ENCODE measurements around the gene RAD9B. TPM values are rescaled to one million over a fixed set of nuclear protein-coding genes. Genes with fewer than 3 reads are reported as not detected.
"Not testable (repeated sequence)": the region's sequence is repeated elsewhere in the genome, so short reads cannot be mapped to it uniquely, and the experiment has no call there.

Gene RAD9B
- total RNA-seq, 1 donor from 2014 or later: not detected

DNA sequence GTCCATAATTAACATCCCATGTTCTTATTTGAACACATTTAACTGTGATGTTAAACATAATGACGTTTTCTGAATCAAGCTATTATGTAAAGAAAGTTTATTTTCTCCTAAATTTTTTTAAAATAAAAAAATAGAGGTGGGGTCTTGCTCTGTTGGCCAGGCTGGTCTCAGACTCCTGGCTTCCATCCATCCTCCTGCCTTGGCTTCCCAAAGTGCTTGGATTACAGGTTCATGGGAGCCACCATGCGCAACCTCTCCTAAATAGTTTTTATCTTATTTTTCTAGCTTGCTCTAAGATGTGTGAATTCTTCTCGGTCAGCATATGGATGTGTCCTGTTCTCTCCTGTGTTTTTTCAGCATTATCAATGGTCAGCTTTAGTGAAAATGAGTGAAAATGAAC is 3.2 kb downstream of the RAD9B start:
- no peak for DNase-seq (ENCODE audit: low read depth)
- H3K4me3 ChIP-seq (ENCODE audit: low read depth, low read length): no peak overlapping the region
- TF ChIP-seq, protein P1, sequence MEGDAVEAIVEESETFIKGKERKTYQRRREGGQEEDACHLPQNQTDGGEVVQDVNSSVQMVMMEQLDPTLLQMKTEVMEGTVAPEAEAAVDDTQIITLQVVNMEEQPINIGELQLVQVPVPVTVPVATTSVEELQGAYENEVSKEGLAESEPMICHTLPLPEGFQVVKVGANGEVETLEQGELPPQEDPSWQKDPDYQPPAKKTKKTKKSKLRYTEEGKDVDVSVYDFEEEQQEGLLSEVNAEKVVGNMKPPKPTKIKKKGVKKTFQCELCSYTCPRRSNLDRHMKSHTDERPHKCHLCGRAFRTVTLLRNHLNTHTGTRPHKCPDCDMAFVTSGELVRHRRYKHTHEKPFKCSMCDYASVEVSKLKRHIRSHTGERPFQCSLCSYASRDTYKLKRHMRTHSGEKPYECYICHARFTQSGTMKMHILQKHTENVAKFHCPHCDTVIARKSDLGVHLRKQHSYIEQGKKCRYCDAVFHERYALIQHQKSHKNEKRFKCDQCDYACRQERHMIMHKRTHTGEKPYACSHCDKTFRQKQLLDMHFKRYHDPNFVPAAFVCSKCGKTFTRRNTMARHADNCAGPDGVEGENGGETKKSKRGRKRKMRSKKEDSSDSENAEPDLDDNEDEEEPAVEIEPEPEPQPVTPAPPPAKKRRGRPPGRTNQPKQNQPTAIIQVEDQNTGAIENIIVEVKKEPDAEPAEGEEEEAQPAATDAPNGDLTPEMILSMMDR (conservative IDR thresholded peaks at IDR 0.05; ENCODE audit: low read depth, low read length): no peak

DNA sequence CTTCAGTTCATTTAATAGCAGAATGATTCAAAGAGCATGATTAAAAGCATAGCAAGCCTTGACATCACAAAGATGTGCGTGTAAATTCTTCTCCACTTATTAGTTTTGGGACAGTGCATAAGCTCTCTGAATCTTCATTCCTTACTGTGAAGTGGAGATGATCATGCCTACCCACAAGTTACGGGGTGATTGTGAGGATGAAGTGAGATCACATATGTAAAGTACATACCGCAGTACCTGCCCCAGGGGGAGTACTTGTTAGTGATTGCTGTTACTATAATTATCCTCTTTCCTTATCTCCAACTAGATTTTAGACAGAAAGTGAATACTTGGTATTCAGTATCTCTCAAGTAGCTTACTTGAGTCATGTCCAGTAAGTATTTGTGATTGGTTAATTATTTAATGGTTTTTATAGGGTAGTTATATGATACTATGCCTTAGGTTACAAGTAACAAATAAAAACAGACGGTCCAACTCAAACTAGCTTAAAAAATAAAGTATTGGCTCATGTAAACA is 6.0 kb downstream of the RAD9B start:
- H3K4me3 ChIP-seq (ENCODE audit: low read depth, low read length): no peak overlapping the region
- TF ChIP-seq, protein P1 (conservative IDR thresholded peaks at IDR 0.05; ENCODE audit: low read depth, low read length): no peak
- DNase-seq (ENCODE audit: low read depth): no peak

DNA sequence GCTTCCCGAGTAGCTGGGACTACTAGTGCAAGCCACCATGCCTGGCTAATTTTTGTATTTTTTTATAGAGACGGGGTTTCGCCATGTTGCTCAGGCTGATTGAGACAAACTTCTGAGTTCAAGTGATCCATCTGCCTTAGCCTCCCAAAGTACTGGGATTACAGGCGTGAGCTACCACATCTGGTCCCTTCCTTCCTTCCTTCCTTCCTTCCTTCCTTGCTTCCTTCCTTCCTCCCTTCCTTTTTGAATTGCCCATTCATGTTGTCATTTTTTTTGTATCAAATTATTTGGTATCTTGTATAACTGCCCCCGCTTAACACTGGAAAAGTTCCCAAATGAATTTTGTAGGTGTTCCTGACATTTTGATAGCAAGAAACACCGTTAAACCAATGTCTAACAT is 11.7 kb downstream of the RAD9B start:
- TF ChIP-seq, protein P1 (conservative IDR thresholded peaks at IDR 0.05; ENCODE audit: low read depth, low read length): no peak
- no peak for DNase-seq (ENCODE audit: low read depth)
- H3K4me3 ChIP-seq (ENCODE audit: low read depth, low read length): no peak overlapping the region

DNA sequence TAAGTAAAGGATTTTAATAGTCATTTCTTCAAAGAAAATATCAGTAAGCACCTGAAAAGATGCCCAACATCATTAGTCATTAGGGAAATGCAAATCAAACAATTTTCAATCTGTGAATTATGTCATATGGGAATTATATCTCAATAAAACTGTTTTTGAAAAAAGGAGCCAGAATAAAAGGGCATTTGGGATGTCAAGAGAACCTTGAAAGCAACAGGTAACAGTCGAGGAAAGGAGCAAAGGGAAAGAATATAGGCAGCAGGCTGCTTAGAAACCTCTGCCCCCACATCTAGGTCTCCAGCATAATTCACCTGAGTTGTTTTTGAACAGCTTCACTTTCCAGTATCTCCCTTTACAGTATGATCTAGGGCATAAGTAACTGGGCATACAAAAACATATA is 12.2 kb downstream of the RAD9B start:
- no peak for DNase-seq (ENCODE audit: low read depth)
- TF ChIP-seq, protein P1 (conservative IDR thresholded peaks at IDR 0.05; ENCODE audit: low read depth, low read length): no peak
- no peak overlapping the region for H3K4me3 ChIP-seq (ENCODE audit: low read depth, low read length)

DNA sequence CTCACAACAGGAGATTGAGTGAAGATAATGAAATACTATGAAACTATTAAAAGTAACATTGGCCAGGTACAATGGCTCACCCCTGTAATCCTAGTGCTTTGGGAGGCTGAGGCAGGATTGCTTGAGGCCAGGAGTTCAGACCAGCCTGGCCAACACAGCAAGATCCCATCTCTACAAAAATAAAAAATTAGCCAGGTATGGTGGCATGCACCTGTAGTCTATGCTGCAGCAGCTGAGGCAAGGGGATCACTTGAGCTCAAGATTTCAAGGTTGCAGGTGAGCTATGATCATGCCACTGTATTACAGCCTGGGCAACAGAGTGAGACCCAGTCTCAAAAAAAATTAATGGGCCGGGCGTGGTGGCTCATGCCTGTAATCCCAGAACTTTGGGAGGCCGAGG is 14.9 kb downstream of the RAD9B start:
- H3K4me3 ChIP-seq (ENCODE audit: low read depth, low read length): no peak overlapping the region
- DNase-seq (ENCODE audit: low read depth): no peak
- TF ChIP-seq, protein P1 (conservative IDR thresholded peaks at IDR 0.05; ENCODE audit: low read depth, low read length): no peak

DNA sequence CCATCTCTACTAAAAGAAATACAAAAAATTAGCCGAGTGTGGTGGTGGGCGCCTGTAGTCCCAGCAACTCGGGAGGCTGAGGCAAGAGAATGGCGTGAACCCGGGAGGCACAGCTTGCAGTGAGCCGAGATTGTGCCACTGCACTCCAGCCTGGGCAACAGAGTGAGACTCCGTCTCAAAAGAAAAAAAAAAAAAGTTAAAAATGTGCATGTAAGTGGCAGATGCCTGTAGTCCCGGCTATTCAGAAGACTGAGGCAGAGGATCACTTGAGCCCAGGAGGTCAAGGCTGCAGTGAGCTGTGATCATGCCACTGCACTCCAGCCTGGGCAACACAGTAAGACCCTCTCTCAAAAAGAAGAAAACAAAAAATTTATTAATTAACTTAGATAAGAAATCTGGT is 15.9 kb downstream of the RAD9B start:
- DNase-seq (ENCODE audit: low read depth); H3K4me3 ChIP-seq (ENCODE audit: low read depth, low read length): not testable (repeated sequence)

DNA sequence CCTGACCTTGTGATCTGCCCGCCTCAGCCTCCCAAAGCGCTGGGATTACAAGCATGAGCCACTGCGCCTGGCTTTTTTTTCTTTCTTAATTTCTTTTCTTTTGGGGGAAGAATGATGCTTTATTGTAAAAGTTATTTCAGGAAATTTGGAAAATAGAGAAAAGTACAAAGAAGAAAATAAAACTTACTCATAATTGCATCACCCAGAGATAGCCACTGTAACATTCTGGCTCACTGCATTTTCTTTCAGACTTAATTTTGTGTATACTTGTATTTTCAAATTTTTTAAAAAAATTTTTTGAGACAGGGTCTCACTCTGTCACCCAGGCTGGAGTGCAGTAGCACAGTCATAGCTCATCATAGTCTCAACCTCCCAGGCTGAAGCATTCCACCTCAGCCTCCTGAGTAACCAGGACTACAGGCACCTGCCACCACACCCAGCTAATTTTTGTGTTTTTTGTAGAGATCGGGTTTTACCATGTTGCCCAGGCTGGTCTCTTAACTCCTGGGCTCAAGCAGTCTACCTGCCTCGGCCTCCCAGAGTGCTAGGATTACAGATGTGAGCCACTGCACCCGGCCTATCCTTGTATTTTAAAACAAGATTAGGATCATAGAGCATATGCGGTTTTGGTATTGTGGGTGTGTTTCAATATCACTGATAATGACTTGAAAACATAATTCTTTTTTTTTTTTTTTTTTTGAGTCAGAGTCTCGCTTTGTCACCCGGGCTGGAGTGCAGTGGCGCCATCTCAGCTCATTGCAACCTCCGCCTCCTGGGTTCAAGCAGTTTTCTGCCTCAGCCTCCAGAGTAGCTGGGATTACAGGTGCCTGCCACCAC is 19.0 kb downstream of the RAD9B start:
- DNase-seq (ENCODE audit: low read depth); H3K4me3 ChIP-seq (ENCODE audit: low read depth, low read length): not testable (repeated sequence)

DNA sequence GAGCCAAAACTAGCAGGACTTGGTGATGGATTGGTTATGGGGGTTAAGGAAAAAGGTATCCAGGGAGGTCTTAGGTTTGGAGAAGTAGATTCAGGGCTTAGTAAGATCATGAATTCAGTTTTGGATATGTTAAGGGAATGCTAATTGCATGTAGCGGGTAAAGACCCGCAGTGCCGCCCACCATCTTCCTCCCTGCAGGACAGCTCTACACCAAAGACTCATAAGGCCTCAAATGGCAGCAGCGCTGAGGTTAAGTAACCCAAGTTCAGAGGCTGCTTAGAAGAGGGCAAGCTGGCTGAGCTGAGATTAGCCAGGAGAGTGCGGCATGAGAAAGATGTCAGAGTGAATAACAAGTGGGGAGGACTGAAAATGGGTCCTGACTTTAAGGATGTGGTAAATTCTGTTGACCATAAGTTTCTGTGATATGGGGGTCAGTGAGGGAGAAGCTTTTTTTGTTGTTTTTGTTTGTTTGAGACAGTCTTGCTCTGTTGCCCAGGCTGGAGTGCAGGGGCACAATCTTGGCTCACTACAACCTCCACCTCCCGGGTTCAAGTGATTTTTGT is 26.2 kb downstream of the RAD9B start:
- no peak overlapping the region for H3K4me3 ChIP-seq (ENCODE audit: low read depth, low read length)
- TF ChIP-seq, protein P1 (conservative IDR thresholded peaks at IDR 0.05; ENCODE audit: low read depth, low read length): no peak
- no peak for DNase-seq (ENCODE audit: low read depth)
